Measurements from ENCODE around the gene CACNB3.
"Not testable (repeated sequence)": the region's sequence is repeated elsewhere in the genome, so short reads cannot be mapped to it uniquely, and the experiment has no call there.

The CACNB3 gene

DNA sequence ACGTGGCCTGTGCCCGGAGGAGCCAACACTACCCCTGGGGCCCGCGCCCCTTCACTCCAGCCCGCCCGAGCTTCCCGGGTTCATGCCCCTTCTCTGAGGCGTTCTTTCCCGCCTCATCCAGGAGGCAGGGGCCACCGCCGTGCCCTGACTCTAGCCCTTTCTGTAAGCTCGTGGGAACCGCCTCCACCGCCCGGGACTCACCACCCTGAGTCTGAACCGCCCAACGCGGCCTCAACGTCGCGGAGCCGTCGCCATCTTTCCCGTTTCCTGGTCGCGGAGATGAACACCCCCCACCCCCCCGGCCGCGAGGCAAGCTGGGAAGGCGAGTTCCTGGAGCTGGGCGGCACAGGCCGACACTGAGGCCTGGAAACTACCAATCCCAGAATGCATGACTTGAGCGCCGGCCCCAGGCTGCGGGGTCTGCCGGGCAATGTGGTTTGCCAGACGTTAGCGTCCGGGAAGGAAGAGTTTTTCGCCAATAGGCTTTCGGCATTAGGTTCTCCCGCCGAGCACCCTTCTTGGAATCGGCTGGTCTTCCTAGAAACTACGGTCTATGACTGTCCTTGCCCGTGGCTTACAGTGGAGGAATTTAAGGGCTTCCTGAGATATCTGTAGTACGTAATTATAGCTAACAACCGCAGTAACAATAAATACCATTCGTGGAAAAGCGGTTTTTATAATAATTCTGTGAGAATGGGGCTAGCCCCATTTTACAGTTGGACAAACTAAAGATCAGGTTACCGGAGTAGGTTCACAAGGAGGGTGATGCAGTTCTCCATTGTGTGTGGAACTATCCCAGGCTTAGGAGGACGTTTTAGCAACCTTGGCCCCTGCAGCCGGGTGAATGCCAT lies 33.8 kb downstream of the CACNB3 start, which contains the start of gene DDX23:
Gene DDX23 (minus strand): TSS at position 281 of the 851 bp plus-strand sequence. CDS start 6,381 bp downstream, outside the sequence.
- Histone ChIP-seq H3K27ac (peak within 1 kb of the TSS; percentile 76), H3K36me3 (replicated peaks) (no peaks in the 10 kb centered on the region), H3K4me3 (ENCODE audit: low read depth, low read length) (peak within 1 kb of the TSS; percentile 97), H3K27me3 (replicated peaks) (no peaks in the 10 kb centered on the region)
- TF ChIP-seq, protein P1, sequence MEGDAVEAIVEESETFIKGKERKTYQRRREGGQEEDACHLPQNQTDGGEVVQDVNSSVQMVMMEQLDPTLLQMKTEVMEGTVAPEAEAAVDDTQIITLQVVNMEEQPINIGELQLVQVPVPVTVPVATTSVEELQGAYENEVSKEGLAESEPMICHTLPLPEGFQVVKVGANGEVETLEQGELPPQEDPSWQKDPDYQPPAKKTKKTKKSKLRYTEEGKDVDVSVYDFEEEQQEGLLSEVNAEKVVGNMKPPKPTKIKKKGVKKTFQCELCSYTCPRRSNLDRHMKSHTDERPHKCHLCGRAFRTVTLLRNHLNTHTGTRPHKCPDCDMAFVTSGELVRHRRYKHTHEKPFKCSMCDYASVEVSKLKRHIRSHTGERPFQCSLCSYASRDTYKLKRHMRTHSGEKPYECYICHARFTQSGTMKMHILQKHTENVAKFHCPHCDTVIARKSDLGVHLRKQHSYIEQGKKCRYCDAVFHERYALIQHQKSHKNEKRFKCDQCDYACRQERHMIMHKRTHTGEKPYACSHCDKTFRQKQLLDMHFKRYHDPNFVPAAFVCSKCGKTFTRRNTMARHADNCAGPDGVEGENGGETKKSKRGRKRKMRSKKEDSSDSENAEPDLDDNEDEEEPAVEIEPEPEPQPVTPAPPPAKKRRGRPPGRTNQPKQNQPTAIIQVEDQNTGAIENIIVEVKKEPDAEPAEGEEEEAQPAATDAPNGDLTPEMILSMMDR (IDR thresholded peaks at IDR 0.05; ENCODE audit: low read depth, low read length, missing control alignments), result no peak
- in situ Hi-C loops (cut with HindIII; ENCODE audit: low pct_ligation_motif_present, low sequenced_read_pairs), result no loop called here
- peak; percentile 97 for DNase-seq

DNA sequence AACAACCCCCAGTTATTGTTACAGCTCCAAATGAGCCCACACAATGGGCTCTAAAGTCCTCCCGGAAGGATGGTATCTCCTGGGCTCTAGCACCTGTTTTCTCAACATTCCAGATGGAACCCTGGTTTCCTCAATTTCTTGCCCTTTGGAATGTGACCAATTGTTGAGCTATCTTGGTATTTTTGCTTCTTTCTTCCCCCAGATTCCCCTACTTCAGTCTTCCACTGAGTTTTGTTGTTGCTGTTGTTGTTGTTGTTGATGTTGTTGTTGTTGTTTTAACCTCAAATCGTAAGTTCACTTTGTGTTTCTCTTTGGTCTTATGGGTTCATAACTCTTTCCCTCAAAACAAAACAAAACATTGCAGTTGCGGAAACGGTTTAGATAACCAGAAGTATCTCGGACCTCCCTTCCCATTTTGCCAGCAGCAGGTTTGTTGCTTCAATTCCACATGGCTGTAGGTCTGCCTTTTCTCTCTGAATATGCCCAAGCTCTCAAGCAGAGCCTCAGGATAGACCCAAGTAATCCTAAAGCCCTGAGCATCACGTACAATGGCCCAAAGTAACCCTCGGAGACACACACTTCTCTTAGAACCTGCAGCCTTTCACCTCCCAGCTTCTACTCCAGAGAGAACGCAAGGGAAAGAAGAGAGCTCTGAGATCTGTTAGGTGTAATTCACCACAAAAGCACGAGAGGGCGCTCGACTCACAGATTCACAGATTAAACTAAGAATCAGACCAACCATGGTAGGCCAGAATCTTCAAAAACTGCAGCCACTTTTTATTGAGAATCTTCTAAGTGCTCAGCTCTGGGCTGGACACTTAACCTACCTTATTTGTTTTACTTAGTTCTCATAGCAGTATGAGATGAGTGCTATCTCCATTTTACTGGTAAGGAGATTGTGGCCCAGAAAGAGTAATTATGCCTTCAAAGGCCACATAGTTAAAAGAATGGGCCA lies 34.7 kb downstream of the CACNB3 start:
- H3K4me3 ChIP-seq (ENCODE audit: low read depth, low read length), result peak overlapping the region; percentile 97
- no peaks in the 10 kb centered on the region for H3K27me3 ChIP-seq (replicated peaks)
- H3K36me3 ChIP-seq (replicated peaks), result no peaks in the 10 kb centered on the region
- in situ Hi-C loops (cut with HindIII; ENCODE audit: low pct_ligation_motif_present, low sequenced_read_pairs), result no loop called here
- peak overlapping the region; percentile 2 for H3K27ac ChIP-seq
- TF ChIP-seq, protein P1 (IDR thresholded peaks at IDR 0.05; ENCODE audit: low read depth, low read length, missing control alignments), result peak; percentile 81
- peak; percentile 92 for DNase-seq

DNA sequence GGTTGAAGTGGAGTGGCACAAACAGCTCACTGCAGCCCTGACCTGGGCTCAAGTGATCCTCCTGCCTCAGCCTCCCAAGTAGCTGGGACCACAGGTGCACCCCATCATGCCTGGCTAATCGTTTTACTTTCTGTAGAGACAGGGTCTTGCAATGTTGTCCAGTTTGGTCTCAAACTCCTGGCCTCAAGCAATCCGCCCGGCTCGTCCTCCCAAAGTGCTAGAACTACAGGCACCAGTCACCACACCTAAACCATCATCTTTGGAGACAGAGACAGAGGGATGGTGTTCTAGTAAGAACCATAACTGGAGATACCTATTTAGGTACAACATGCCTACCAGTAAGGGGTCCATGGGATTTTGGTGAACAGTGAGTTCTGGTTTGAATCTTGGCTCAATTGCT lies 36.2 kb downstream of the CACNB3 start:
- Histone ChIP-seq H3K27me3 (replicated peaks) (no peaks in the 10 kb centered on the region), H3K4me3 (ENCODE audit: low read depth, low read length) (no peak overlapping the region), H3K36me3 (replicated peaks) (no peaks in the 10 kb centered on the region), H3K27ac (no peak overlapping the region)
- TF ChIP-seq, protein P1 (IDR thresholded peaks at IDR 0.05; ENCODE audit: low read depth, low read length, missing control alignments), result no peak
- in situ Hi-C loops (cut with HindIII; ENCODE audit: low pct_ligation_motif_present, low sequenced_read_pairs), result no loop called here
- no peak for DNase-seq

DNA sequence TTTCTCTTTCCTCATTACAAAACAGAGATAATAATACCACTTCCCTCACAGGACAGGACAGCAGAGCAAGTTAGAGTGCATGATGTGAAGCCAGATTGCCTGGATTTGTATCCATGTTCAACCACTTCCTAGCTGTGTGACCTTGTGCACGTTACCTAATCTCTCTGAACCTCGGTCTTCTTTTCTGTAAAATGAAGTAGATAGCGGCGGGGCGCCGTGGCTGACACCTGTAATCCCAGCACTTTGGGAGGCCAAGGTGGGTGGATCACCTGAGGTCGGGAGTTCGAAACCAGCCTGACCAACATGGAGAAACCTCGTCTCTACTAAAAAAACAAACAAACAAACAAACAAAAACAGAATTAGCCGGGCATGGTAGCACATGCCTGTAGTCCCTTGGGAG lies 36.6 kb downstream of the CACNB3 start:
- DNase-seq; in situ Hi-C loops (cut with HindIII; ENCODE audit: low pct_ligation_motif_present, low sequenced_read_pairs); H3K4me3 ChIP-seq (ENCODE audit: low read depth, low read length); H3K36me3 ChIP-seq (replicated peaks); H3K27me3 ChIP-seq (replicated peaks); H3K27ac ChIP-seq: not testable (repeated sequence)

DNA sequence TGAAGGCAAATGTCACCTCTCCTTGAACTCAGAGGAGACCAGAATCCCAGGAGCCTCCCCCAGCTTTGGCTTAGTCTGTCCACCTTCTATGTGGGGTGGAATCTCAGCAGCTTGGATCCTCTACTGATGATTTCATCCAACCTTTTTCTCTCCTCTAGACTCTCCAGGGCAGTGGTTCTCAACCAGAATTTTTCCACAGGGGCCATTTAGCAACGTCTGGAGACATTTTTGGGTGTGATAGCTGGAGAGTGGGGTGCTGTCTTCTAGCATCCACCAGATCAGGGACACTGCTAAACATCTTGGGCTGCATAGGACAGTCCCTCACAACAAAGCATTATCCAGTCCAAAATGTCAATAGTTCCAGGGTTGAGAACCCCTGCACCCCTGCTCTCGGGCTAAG lies 38.1 kb downstream of the CACNB3 start:
- DNase-seq, result no peak
- TF ChIP-seq, protein P1 (IDR thresholded peaks at IDR 0.05; ENCODE audit: low read depth, low read length, missing control alignments), result no peak
- Histone ChIP-seq H3K27ac (no peak overlapping the region), H3K4me3 (ENCODE audit: low read depth, low read length) (no peak overlapping the region), H3K36me3 (replicated peaks) (no peaks in the 10 kb centered on the region), H3K27me3 (replicated peaks) (no peaks in the 10 kb centered on the region)
- in situ Hi-C loops (cut with HindIII; ENCODE audit: low pct_ligation_motif_present, low sequenced_read_pairs), result no loop called here

All from brain microvascular endothelial cell (primary cell).